Measurements from ENCODE around the gene MAD2L1BP. TPM values are rescaled to one million over a fixed set of nuclear protein-coding genes. Genes with fewer than 3 reads are reported as not detected.

The MAD2L1BP gene
- total and polyA plus RNA-seq, 2 of the 4 experiments (the other 2 are of a cell fraction): 28.1 to 50.2 TPM

DNA sequence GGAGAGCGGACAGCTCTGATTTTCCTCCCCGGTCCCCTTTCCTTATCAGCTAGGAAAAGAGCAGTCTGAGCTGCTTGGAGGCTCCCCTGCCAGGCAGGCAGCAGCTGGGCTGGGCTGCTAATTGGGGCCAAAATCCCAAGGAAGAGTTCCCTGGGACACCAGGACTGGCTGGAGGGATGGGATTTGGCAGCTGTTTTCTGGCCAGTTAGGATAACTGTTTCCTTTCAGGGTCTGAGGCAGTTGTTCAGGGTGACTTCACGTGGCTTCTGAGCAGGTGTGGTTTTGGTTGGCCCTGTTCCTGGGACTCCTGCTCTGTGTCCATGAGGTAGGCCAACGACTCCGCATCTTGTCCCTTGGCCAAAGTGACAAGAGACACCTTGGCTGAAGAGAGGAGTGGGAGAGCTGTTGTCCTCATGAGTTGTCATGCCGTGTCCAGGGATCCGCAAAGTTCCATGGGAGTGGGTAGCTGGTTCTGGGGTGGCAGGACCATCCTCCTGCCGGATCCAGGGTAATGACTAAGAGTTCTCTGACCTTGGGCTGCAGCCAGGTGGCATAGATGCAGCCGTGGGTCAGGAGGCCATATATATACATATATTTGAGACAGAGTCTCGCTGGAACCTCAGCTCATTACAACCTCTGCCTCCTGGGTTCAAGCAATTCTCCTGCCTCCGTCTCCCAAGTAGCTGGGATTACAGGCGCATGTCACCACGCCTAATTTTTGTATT, 30.7 kb downstream of the MAD2L1BP start:
- no peak overlapping the region for H2AFZ ChIP-seq (replicated peaks; ENCODE audit: low read length, poor library complexity)
- 0 out of 2 replicates have a peak overlapping the region, but pooled peaks have one; percentile 18 for H3K4ac ChIP-seq (ENCODE audit: low read depth, low read length)
- BruUV-seq (replicated peaks): no TSS peak
- in situ Hi-C loops (cut with MboI; ENCODE audit: low sequenced_read_pairs): loop anchor here (5.0 kb wide), 2 partner anchors 101 to 416 kb away; no protein-coding TSS in a partner anchor
- H4K20me1 ChIP-seq (ENCODE audit: insufficient read depth, low read length): no peaks in the 10 kb centered on the region; the same call in 1 of the 2 replicates
- intact Hi-C loops (cut with micrococcal nuclease): loop anchor here (10.0 kb wide), 1 partner anchor 288 kb away; no protein-coding TSS in a partner anchor
- H3K4me3 ChIP-seq (ENCODE audit: insufficient read depth, low read depth, low read length): no peak overlapping the region
- no peak overlapping the region for H4K8ac ChIP-seq (ENCODE audit: low read depth in 2 of 2, low read length in 2 of 2)
- H3K9me3 ChIP-seq (ENCODE audit: control insufficient read depth, insufficient read depth, low read length): no peaks in the 10 kb centered on the region
- no peak for DNase-seq
- no peak overlapping the region for H2AK9ac ChIP-seq (replicated peaks; ENCODE audit: low read depth, low read length, poor library complexity)
- ChIA-PET CTCF (interaction anchor here (1.7 kb wide), 1 partner anchor 413 kb away, joined by 6 read pairs; no protein-coding TSS in a partner anchor), POLR2A (ENCODE audit: unreplicated experiment) (no interaction called here)
- no peak overlapping the region for H2BK20ac ChIP-seq (ENCODE audit: low read depth, low read length)
- H3K4me1 ChIP-seq (ENCODE audit: control insufficient read depth, insufficient read depth, low read length): peaks cover 17% of the 10 kb centered on the region
- no peak overlapping the region for H3K27ac ChIP-seq (ENCODE audit: insufficient read depth, low read length)
- H3K14ac ChIP-seq (replicated peaks; ENCODE audit: low read depth, low read length): no peak overlapping the region
- no peak overlapping the region for H4K5ac ChIP-seq (ENCODE audit: low read depth, low read length)
- no peak overlapping the region for H2BK15ac ChIP-seq (ENCODE audit: low read depth, low read length)
- H2BK5ac ChIP-seq (ENCODE audit: low read depth, low read length, poor library complexity, severe bottlenecking): no peak overlapping the region
- H3K79me1 ChIP-seq (ENCODE audit: low read depth in 1 of 2, low read length in 2 of 2): no peaks in the 10 kb centered on the region
- H2AK5ac ChIP-seq (ENCODE audit: low read depth, low read length): peak overlapping the region; percentile 61; the same call in 1 of the 2 replicates
- H3K56ac ChIP-seq (ENCODE audit: extremely low read depth, insufficient read depth, low read length): no peak overlapping the region
- no peaks in the 10 kb centered on the region for H3K27me3 ChIP-seq (ENCODE audit: control insufficient read depth, insufficient read depth, low read length)
- H3K18ac ChIP-seq (ENCODE audit: low read depth, low read length): no peak overlapping the region
- H4K91ac ChIP-seq (ENCODE audit: insufficient read depth, low read depth, low read length): no peak overlapping the region
- H3K9ac ChIP-seq (ENCODE audit: low read depth, low read length): no peak overlapping the region
- dilution Hi-C loops (cut with HindIII; ENCODE audit: low sequenced_read_pairs, unreplicated experiment): no loop called here
- no peak overlapping the region for H3K4me2 ChIP-seq (ENCODE audit: low read depth, low read length)
- peaks cover 18% of the 10 kb centered on the region; the same call in 1 of the 2 replicates for H3K9me1 ChIP-seq (ENCODE audit: insufficient read depth, low read length)
- no peak for TF ChIP-seq FOS (IDR thresholded peaks at IDR 0.05; ENCODE audit: low read depth, low read length)
- no peak for TF ChIP-seq MAFK (IDR thresholded peaks at IDR 0.05; ENCODE audit: low read depth, low read length)
- TF ChIP-seq BHLHE40 (IDR thresholded peaks at IDR 0.05; ENCODE audit: low read depth, low read length): no peak
- no peak for TF ChIP-seq USF2 (IDR thresholded peaks at IDR 0.05; ENCODE audit: low read depth, low read length)
- TF ChIP-seq, protein P1, sequence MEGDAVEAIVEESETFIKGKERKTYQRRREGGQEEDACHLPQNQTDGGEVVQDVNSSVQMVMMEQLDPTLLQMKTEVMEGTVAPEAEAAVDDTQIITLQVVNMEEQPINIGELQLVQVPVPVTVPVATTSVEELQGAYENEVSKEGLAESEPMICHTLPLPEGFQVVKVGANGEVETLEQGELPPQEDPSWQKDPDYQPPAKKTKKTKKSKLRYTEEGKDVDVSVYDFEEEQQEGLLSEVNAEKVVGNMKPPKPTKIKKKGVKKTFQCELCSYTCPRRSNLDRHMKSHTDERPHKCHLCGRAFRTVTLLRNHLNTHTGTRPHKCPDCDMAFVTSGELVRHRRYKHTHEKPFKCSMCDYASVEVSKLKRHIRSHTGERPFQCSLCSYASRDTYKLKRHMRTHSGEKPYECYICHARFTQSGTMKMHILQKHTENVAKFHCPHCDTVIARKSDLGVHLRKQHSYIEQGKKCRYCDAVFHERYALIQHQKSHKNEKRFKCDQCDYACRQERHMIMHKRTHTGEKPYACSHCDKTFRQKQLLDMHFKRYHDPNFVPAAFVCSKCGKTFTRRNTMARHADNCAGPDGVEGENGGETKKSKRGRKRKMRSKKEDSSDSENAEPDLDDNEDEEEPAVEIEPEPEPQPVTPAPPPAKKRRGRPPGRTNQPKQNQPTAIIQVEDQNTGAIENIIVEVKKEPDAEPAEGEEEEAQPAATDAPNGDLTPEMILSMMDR (conservative IDR thresholded peaks at IDR 0.05; ENCODE audit: low read depth, low read length): no peak
- no peak for TF ChIP-seq SMC3 (IDR thresholded peaks at IDR 0.05; ENCODE audit: low read depth, low read length)
- TF ChIP-seq CHD1 (IDR thresholded peaks at IDR 0.05; ENCODE audit: low read depth, low read length): no peak
- TF ChIP-seq MXI1 (IDR thresholded peaks at IDR 0.05; ENCODE audit: borderline replicate concordance, low read depth, low read length): no peak
- TF ChIP-seq RCOR1 (IDR thresholded peaks at IDR 0.05; ENCODE audit: insufficient replicate concordance, low read length): no peak
- TF ChIP-seq, protein P2, sequence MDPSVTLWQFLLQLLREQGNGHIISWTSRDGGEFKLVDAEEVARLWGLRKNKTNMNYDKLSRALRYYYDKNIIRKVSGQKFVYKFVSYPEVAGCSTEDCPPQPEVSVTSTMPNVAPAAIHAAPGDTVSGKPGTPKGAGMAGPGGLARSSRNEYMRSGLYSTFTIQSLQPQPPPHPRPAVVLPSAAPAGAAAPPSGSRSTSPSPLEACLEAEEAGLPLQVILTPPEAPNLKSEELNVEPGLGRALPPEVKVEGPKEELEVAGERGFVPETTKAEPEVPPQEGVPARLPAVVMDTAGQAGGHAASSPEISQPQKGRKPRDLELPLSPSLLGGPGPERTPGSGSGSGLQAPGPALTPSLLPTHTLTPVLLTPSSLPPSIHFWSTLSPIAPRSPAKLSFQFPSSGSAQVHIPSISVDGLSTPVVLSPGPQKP (IDR thresholded peaks at IDR 0.05; ENCODE audit: borderline replicate concordance, low read depth, low read length): no peak
- no peak overlapping the region for H3K23ac ChIP-seq (ENCODE audit: low read depth, low read length)
- 94% methylated on average over 5 of the region's 13 CpGs; no CpG with 5 or more reads in 1 of the 2 experiments for WGBS, 2 experiments (ENCODE audit: extremely low coverage in 2 of 2, insufficient read length in 1 of 2)
- H3K36me3 ChIP-seq (ENCODE audit: control insufficient read depth, insufficient read depth, low read length): peaks cover 8% of the 10 kb centered on the region; the same call in 1 of the 2 replicates
- ATAC-seq (ENCODE audit: low read depth): no peak
- H2BK120ac ChIP-seq (ENCODE audit: low read depth, low read length): no peak overlapping the region

All from IMR-90 (cell line).